ENCODE data around the gene TADA2A. TPM values are rescaled to one million over a fixed set of nuclear protein-coding genes. Genes with fewer than 3 reads are reported as not detected.

TADA2A gene
- total and polyA plus RNA-seq, 2 of the 8 experiments (the other 6 are each of a cell fraction or from before 2014, with no cell fraction given), result 8.4 to 18.5 TPM

DNA sequence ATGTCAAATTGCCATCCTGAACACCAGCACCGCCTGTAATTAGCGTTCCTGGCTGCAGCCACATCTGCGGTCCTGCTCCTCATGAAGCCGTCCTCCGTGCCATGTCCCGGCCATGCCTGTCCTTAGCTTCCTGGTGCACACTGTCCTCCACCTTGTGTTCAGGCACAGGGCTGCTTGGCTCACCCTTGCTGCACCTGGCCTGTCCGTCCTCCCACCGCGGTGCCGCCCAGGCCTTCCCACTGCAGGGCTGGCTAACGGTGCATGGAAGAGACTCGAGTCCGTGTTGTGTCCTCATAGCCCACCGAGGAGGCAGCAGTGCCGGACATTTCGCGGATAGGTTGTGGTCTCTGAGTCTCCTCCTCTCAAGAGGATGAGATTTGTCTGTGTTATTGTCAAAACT is 103.4 kb downstream of the TADA2A start:
- no peaks in the 10 kb centered on the region for H3K23me2 ChIP-seq (ENCODE audit: low read depth, low read length)
- H3K18ac ChIP-seq (ENCODE audit: extremely low read depth, low read length), result no peak overlapping the region
- peaks cover 0 to 9% of the 10 kb centered on the region in 2 experiments; a peak in 2 of 4 replicates for H3K79me2 ChIP-seq (ENCODE audit: control insufficient read depth in 1 of 2, insufficient read depth in 2 of 2, low read length in 2 of 2)
- H4K91ac ChIP-seq (replicated peaks; ENCODE audit: insufficient read length, low read length), result no peak overlapping the region
- H2BK120ac ChIP-seq (replicated peaks; ENCODE audit: low read depth, low read length), result no peak overlapping the region
- H3K27ac ChIP-seq (ENCODE audit: low read depth, low read length), result no peak overlapping the region
- no peak overlapping the region for H3K4me3 ChIP-seq (ENCODE audit: extremely low read depth in 1 of 4, insufficient read depth in 2 of 4, low read depth in 3 of 4, low read length in 4 of 4)
- CTCF ChIA-PET (ENCODE audit: partially characterized antibody), result no interaction called here
- no peak overlapping the region for H3K56ac ChIP-seq (replicated peaks; ENCODE audit: insufficient read length, low read depth, low read length)
- POLR2A ChIA-PET (ENCODE audit: partially characterized antibody), result interaction anchor here (2.0 kb wide), 1 partner anchor 15 kb away, joined by 5 read pairs; no protein-coding TSS in a partner anchor
- H3K9ac ChIP-seq (replicated peaks in 1 of 4; ENCODE audit: extremely low read depth in 1 of 4, low read depth in 3 of 4, low read length in 3 of 4), result no peak overlapping the region
- peaks cover 4 to 5% of the 10 kb centered on the region in 2 experiments for H4K20me1 ChIP-seq (replicated peaks in 1 of 2; ENCODE audit: control insufficient read depth in 1 of 2, insufficient read depth in 2 of 2, low read length in 2 of 2)
- DNase-seq (ENCODE audit: low read depth in 1 of 2, low spot score in 2 of 2), result no peak
- H3K36me3 ChIP-seq (ENCODE audit: control insufficient read depth in 2 of 4, insufficient read depth in 4 of 4, low read length in 3 of 4), result peaks cover 0 to 22% (median 4%) of the 10 kb centered on the region in 4 experiments; a peak in 5 of 8 replicates
- no peak for TF ChIP-seq SIN3A (conservative IDR thresholded peaks at IDR 0.05 in 1 of 2, IDR thresholded peaks at IDR 0.05 in 1 of 2; ENCODE audit: low read depth in 1 of 2, low read length in 2 of 2)
- no peak for TF ChIP-seq BRCA1 (IDR thresholded peaks at IDR 0.05; ENCODE audit: low read depth, low read length)
- no peak for TF ChIP-seq CTBP2 (IDR thresholded peaks at IDR 0.05; ENCODE audit: borderline replicate concordance, insufficient read depth, insufficient read length, low read length)
- TF ChIP-seq TEAD4 (IDR thresholded peaks at IDR 0.05; ENCODE audit: low read depth, low read length), result no peak
- TF ChIP-seq, protein P1, sequence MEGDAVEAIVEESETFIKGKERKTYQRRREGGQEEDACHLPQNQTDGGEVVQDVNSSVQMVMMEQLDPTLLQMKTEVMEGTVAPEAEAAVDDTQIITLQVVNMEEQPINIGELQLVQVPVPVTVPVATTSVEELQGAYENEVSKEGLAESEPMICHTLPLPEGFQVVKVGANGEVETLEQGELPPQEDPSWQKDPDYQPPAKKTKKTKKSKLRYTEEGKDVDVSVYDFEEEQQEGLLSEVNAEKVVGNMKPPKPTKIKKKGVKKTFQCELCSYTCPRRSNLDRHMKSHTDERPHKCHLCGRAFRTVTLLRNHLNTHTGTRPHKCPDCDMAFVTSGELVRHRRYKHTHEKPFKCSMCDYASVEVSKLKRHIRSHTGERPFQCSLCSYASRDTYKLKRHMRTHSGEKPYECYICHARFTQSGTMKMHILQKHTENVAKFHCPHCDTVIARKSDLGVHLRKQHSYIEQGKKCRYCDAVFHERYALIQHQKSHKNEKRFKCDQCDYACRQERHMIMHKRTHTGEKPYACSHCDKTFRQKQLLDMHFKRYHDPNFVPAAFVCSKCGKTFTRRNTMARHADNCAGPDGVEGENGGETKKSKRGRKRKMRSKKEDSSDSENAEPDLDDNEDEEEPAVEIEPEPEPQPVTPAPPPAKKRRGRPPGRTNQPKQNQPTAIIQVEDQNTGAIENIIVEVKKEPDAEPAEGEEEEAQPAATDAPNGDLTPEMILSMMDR (IDR thresholded peaks at IDR 0.05; ENCODE audit: control extremely low read depth in 1 of 3, insufficient read depth in 1 of 3, low read depth in 1 of 3, low read length in 3 of 3), result no peak
- TF ChIP-seq, protein P2, sequence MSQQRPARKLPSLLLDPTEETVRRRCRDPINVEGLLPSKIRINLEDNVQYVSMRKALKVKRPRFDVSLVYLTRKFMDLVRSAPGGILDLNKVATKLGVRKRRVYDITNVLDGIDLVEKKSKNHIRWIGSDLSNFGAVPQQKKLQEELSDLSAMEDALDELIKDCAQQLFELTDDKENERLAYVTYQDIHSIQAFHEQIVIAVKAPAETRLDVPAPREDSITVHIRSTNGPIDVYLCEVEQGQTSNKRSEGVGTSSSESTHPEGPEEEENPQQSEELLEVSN (IDR thresholded peaks at IDR 0.05), result no peak
- no peak for TF ChIP-seq SP1 (IDR thresholded peaks at IDR 0.05; ENCODE audit: low read depth, low read length)
- H3K79me1 ChIP-seq (ENCODE audit: low read depth, low read length), result peaks cover 8% of the 10 kb centered on the region
- no peak overlapping the region for H2BK20ac ChIP-seq (ENCODE audit: low read length)
- H3K4ac ChIP-seq (replicated peaks; ENCODE audit: insufficient read length, low read depth, low read length), result no peak overlapping the region
- H4K5ac ChIP-seq (ENCODE audit: insufficient read length, low read depth, low read length), result no peak overlapping the region
- no peak overlapping the region for H4K8ac ChIP-seq (ENCODE audit: extremely low read depth, insufficient read depth, low read length)
- no peaks in the 10 kb centered on the region for H3K27me3 ChIP-seq (replicated peaks in 1 of 4; ENCODE audit: control insufficient read depth in 3 of 4, extremely low read depth in 1 of 4, insufficient read depth in 3 of 4, low read length in 3 of 4)
- H3K23ac ChIP-seq (ENCODE audit: insufficient read length), result no peak overlapping the region
- peak overlapping the region; percentile 66; the same call in 1 of the 2 replicates for H2AK5ac ChIP-seq (ENCODE audit: low read depth, low read length)
- no peak overlapping the region for H3K14ac ChIP-seq (ENCODE audit: insufficient read length)
- no peak overlapping the region for H3K4me2 ChIP-seq (ENCODE audit: insufficient read depth in 1 of 2, low read depth in 2 of 2, low read length in 2 of 2)
- peaks cover 0 to 3% (median 1%) of the 10 kb centered on the region in 4 experiments; a peak in 4 of 7 replicates for H3K4me1 ChIP-seq (replicated peaks in 1 of 4; ENCODE audit: control insufficient read depth in 3 of 4, insufficient read depth in 4 of 4, low read length in 3 of 4)
- H2BK12ac ChIP-seq (ENCODE audit: low read depth, low read length), result 0 out of 2 replicates have a peak overlapping the region, but pooled peaks have one; percentile 60
- 93% methylated on average over 17 of the region's 17 CpGs; no CpG with 5 or more reads in 1 of the 2 experiments for WGBS, 2 experiments (ENCODE audit: extremely low coverage in 1 of 2, insufficient coverage in 1 of 2, insufficient read length in 1 of 2, insufficient replicate concordance in 2 of 2, low coverage in 1 of 2, low lambda C conversion rate in 2 of 2, missing lambda C conversion rate in 1 of 2)
- no peaks in the 10 kb centered on the region for H3K9me3 ChIP-seq (ENCODE audit: insufficient read depth in 2 of 2, low read depth in 1 of 2, low read length in 1 of 2)
- H2BK5ac ChIP-seq (ENCODE audit: low read depth, low read length), result no peak overlapping the region
- no peak for FAIRE-seq
- H2BK15ac ChIP-seq (ENCODE audit: low read length), result no peak overlapping the region
- H2AFZ ChIP-seq (ENCODE audit: low read length), result no peak overlapping the region
